Measurements from ENCODE around the gene CADM1.

GRCh38 chr11:115144914-115145313 lies 359.3 kb downstream of the CADM1 start:
- TF ChIP-seq CTCF (IDR thresholded peaks at IDR 0.05; ENCODE audit: low read depth, low read length, poor library complexity, severe bottlenecking) (no peak), EZH2phosphoT487 (IDR thresholded peaks at IDR 0.05; ENCODE audit: borderline replicate concordance, low read length) (no peak)
